Colonic mucosa (tissue), 4 donors: ENCODE results near the gene TAGLN2. TPM values are rescaled to one million over a fixed set of nuclear protein-coding genes. Genes with fewer than 3 reads are reported as not detected.

ENCODE experiments used
- DNase-seq: peaks from one replicate; pipeline ENCODE4 v3.0.0-alpha.2; 2020
- H3K27ac ChIP-seq: fragments of 200-600 bp; one replicate; pipeline ENCODE4 v1.8.0; 2021
- H3K27me3 ChIP-seq: fragments of 200-600 bp; one replicate; pipeline ENCODE4 v1.8.0; 2021
- H3K36me3 ChIP-seq: fragments of 200-600 bp; one replicate; pipeline ENCODE4 v1.8.0; 2021
- H3K4me1 ChIP-seq: fragments of 200-600 bp; one replicate; pipeline ENCODE4 v1.8.0; 2021; ENCODE audit warnings: mild to moderate bottlenecking
- H3K4me3 ChIP-seq: fragments of 200-600 bp; one replicate; pipeline ENCODE4 v1.8.0; 2021
- H3K9ac ChIP-seq, 2 donors: one replicate each; pipeline ENCODE4 v1.7.0; 2013; ENCODE audit warnings: control low read depth in 2 of 2, low read depth in 2 of 2, low read length in 2 of 2
- H3K9me3 ChIP-seq: fragments of 200-600 bp; one replicate; pipeline ENCODE4 v1.8.0; 2021
- CTCF ChIP-seq: fragments of 200-600 bp; IDR thresholded peaks from one replicate; pipeline ENCODE4 v1.8.0; 2022; ENCODE audit warnings: antibody characterized with exemption, mild to moderate bottlenecking
- intact Hi-C: fragments of 100-400 bp; cut with DNase I; formaldehyde crosslinking; loops from one replicate; pipeline ENCODE4 v1.14.1; 2022
- total RNA-seq, 2 donors: library from RNA; stranded (reverse); fragmentation: NEBNext Ultra II Directional in 1 of 2; extraction: Animal tissue kit (Norgen Biotek cat#: 25700) in 1 of 2; gene quantifications; one replicate each; pipeline ENCODE4 v1.2.1, GENCODE V29; 2021
- donor health status: healthy.
- donor health status: DM: no; HTN: no; CAD: no.
- donor health status: DM: no; HTN: no; CAD: no.

TAGLN2 gene
- total RNA-seq, 2 donors from 2014 or later: 354 to 515 TPM

- H3K4me3 ChIP-seq: no peak overlapping the region
- H3K27me3 ChIP-seq: no peaks in the 10 kb centered on the region
- H3K36me3 ChIP-seq: no peaks in the 10 kb centered on the region
- TF ChIP-seq CTCF: no peak
- peak; percentile 70 for DNase-seq
- H3K4me1 ChIP-seq: peaks cover 7% of the 10 kb centered on the region
- peak overlapping the region; percentile 63 for H3K27ac ChIP-seq
- no peaks in the 10 kb centered on the region for H3K9me3 ChIP-seq
- intact Hi-C loops: no loop called here
- peak overlapping the region in 1 of 2 donors; percentile 19 for H3K9ac ChIP-seq
Observed at GRCh38 chr1:159949123-159949522, 23.8 kb upstream of the TAGLN2 start.

GRCh38 chr1:159947942-159948341 is 22.6 kb upstream of the TAGLN2 start:
- no peak for DNase-seq
- Histone ChIP-seq H3K9ac (no peak overlapping the region), H3K27me3 (no peaks in the 10 kb centered on the region), H3K4me1 (peaks cover 7% of the 10 kb centered on the region), H3K27ac (no peak overlapping the region), H3K9me3 (no peaks in the 10 kb centered on the region), H3K4me3 (no peak overlapping the region), H3K36me3 (no peaks in the 10 kb centered on the region)
- intact Hi-C loops: no loop called here
- TF ChIP-seq CTCF: no peak

GRCh38 chr1:159946242-159947187 is 21.2 kb upstream of the TAGLN2 start:
- peak overlapping the region; percentile 49 for H3K27ac ChIP-seq
- H3K4me3 ChIP-seq: no peak overlapping the region
- no peak for DNase-seq
- H3K36me3 ChIP-seq: no peaks in the 10 kb centered on the region
- no peaks in the 10 kb centered on the region for H3K27me3 ChIP-seq
- TF ChIP-seq CTCF: no peak
- peak overlapping the region in 1 of 2 donors; percentile 65 for H3K9ac ChIP-seq
- peaks cover 7% of the 10 kb centered on the region for H3K4me1 ChIP-seq
- intact Hi-C loops: no loop called here
- no peaks in the 10 kb centered on the region for H3K9me3 ChIP-seq

DNA sequence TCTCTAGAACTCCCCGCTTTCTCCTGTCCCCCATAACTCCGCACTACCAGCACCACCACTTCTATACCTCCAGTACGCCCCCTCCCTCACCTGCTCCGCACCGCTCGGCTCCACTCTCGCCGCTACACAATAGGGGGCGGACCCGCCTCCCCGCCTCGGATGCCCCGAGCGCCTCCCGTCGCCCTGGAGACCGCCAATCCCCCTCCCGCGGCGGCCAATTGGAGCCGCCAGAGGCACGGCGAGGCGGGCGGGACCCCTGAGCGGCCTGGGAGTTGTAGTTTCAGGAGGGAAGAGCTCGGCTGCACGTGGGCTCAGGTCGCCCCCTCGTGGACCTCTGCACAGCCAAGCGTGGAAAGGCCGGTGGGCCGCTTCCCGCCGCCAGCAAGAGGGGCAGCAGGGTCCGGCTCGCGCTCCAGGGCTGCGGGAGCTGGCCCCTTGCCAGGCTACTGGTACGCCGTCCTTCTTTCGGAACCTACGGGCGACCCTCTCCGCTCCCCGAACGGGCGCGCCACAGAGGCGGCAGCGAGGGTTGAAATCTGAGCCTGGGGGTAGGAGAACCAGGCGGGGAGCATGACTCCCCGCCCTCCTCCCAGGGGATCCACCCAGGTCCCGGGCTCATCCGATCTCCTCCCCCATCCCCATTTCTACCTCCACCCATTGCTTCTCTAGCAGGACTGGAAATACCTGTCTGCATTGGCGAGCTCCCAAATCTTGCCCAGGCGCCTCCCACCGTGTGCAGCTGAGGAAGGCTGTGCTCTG is 20.4 kb upstream of the TAGLN2 start, which contains the start of gene IGSF9:
Gene IGSF9, minus strand, starts transcription at position 131 of the 759 bp plus-strand sequence. CDS start 2,159 bp downstream, outside the sequence.
- Histone ChIP-seq H3K27me3 (no peaks in the 10 kb centered on the region), H3K9me3 (no peaks in the 10 kb centered on the region), H3K36me3 (no peaks in the 10 kb centered on the region), H3K9ac (peak within 1 kb of the TSS; percentile 65 to 75), H3K27ac (peak within 1 kb of the TSS; percentile 49), H3K4me1 (peaks cover 7% of the 10 kb centered on the region), H3K4me3 (peak within 1 kb of the TSS; percentile 49)
- DNase-seq: peak; percentile 95
- intact Hi-C loops: no loop called here
- TF ChIP-seq CTCF: peak; percentile 21

DNA sequence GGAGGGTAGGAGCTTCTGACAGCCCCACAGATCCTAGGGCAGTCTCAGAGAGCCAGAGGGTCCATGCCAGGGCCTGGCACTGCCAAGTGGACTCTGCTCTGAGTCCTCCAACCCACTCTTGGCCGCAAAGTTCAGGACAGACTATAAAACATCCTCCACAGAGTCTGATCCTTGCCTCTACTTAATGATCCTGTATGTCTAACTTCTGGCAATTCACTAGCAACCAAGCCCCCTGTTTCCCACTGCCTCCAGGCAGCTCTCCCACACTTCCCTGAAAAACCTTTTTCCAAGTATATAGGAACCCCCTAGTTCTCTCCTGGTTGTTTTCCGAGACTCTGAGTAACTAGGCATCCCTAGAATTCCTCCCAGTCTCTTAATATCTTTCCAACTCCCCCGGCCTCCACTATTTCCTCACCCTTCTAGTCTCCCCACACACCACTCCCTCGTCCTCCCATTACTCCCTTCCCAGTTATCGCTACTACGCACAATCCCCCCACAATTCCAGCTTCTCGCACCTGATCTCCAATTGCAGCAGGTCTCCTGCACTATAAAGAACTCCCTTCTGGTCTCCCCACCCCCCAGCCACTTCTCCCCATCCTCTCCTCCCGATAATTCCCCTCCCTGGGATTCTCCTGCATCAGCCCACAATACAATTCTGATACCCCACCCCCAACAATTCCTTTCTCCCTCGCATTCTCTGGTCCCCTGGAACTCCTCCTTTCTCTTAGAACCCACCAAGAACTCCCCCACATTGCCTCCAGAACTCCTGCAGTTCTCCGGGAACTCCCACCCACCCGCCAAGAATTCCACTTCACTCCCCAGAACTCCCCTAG is 19.5 kb upstream of the TAGLN2 start:
- Histone ChIP-seq H3K9me3 (no peaks in the 10 kb centered on the region), H3K4me3 (peak overlapping the region; percentile 49), H3K4me1 (peaks cover 7% of the 10 kb centered on the region), H3K27me3 (no peaks in the 10 kb centered on the region), H3K36me3 (no peaks in the 10 kb centered on the region), H3K27ac (peak overlapping the region; percentile 49), H3K9ac (peak overlapping the region; percentile 65 to 75)
- DNase-seq: no peak
- no peak for TF ChIP-seq CTCF
- intact Hi-C loops: no loop called here
